DMS 273 (cell line): Measurements from ENCODE around the gene LMTK3.

Source experiments
- DNase-seq: peaks from one replicate; lab custom pipeline; 2025; ENCODE audit not compliant: unreplicated experiment; lab: John Stamatoyannopoulos, UW

The LMTK3 gene, protein sequence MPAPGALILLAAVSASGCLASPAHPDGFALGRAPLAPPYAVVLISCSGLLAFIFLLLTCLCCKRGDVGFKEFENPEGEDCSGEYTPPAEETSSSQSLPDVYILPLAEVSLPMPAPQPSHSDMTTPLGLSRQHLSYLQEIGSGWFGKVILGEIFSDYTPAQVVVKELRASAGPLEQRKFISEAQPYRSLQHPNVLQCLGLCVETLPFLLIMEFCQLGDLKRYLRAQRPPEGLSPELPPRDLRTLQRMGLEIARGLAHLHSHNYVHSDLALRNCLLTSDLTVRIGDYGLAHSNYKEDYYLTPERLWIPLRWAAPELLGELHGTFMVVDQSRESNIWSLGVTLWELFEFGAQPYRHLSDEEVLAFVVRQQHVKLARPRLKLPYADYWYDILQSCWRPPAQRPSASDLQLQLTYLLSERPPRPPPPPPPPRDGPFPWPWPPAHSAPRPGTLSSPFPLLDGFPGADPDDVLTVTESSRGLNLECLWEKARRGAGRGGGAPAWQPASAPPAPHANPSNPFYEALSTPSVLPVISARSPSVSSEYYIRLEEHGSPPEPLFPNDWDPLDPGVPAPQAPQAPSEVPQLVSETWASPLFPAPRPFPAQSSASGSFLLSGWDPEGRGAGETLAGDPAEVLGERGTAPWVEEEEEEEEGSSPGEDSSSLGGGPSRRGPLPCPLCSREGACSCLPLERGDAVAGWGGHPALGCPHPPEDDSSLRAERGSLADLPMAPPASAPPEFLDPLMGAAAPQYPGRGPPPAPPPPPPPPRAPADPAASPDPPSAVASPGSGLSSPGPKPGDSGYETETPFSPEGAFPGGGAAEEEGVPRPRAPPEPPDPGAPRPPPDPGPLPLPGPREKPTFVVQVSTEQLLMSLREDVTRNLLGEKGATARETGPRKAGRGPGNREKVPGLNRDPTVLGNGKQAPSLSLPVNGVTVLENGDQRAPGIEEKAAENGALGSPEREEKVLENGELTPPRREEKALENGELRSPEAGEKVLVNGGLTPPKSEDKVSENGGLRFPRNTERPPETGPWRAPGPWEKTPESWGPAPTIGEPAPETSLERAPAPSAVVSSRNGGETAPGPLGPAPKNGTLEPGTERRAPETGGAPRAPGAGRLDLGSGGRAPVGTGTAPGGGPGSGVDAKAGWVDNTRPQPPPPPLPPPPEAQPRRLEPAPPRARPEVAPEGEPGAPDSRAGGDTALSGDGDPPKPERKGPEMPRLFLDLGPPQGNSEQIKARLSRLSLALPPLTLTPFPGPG (N-terminal part only)

DNA sequence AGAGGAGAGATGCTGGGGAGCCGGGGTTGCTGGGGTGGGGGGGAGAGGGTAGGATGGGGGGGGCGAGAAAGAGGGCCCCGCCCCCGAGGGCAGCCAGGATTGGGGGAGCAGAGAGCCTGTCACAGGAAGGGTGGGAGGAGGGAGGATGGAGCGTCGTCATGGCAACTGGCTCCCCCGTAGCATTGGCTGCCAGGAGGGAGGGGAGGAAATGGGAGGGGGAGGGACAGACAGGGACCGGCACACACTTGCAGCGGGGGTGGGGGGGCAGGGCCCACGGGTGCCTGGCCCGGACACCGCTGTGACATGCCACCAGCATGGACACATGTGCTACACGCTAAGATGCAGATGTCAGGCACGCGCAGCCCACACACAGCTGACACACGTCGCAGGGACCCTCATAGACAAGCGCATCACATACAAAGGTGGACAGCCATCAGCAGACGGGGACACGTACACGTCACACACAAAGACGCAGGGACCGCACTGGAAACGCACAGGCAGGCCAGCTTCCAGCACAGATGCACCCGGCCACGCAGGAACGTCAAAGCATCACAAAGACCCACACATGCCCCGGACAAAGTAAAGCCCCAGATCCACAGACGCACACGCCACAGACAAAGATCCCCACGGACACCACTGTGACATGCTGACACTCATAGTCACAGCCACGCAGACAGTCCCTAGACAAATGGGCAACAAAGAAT lies at the start of gene LMTK3:
LMTK3 (minus strand) TSS at position 36 of the 704 bp plus-strand sequence. CDS start 259 bp downstream, outside the sequence.
- peak; percentile 90 for DNase-seq

- DNase-seq = no peak
Measured at GRCh38 chr19:48561412-48561811, 49.8 kb upstream of the LMTK3 start.

GRCh38 chr19:48560095-48560530 lies 48.5 kb upstream of the LMTK3 start:
- DNase-seq = peak; percentile 39

DNA sequence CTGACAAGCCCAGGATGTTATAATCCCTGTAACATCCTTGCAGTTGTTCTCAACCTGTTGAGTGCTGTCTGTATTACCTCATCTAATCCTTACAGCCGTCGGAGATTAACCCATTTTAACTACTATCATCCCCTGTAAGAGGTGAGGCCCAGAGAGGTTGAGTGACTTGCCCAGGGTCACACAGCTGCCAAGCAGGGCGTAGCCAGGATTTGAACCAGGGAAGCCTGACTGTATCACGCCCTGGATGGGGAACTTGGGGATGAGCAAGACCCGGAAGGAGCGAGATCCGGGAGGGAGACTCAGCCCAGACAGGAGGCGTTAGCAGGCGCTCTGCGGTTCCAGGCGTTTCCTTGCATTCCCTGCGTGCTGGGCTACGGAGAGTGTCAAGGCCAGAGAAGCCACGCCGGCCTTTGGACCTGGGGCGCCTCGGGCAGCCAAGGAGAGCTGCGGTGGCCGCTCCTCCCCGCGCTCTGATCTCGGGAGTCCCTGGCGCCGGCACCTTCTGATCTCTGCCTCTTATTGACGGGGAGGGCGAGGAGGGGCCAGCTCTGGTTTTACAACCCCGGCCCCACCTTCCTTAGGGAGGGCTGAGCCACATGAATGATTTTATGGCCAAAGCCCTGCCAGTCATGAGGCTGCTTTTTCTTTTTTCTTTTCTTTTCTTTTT lies 46.5 kb upstream of the LMTK3 start:
- no peak for DNase-seq

- DNase-seq = no peak
Measured at GRCh38 chr19:48556825-48557224, 45.2 kb upstream of the LMTK3 start.

DNA sequence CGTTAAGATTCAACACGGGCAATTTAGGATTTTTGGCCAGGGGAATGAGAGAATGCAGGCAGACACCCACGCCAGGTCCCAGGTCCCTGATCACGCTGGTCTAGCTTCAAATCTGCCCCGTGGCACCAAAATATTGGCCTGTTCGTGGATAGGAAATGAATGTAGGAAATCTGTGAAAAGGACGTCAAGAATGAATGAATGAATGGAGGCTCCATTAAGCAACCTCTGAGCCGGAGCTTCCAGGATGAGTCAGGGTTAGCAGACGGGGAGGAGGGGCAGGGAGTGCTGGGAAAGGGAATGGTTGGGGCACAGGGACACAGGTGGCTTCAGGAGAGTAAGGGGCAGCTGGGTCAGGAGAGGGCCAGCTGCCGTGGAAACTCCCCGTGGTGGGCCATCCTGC lies 44.5 kb upstream of the LMTK3 start:
- peak; percentile 70 for DNase-seq

DNA sequence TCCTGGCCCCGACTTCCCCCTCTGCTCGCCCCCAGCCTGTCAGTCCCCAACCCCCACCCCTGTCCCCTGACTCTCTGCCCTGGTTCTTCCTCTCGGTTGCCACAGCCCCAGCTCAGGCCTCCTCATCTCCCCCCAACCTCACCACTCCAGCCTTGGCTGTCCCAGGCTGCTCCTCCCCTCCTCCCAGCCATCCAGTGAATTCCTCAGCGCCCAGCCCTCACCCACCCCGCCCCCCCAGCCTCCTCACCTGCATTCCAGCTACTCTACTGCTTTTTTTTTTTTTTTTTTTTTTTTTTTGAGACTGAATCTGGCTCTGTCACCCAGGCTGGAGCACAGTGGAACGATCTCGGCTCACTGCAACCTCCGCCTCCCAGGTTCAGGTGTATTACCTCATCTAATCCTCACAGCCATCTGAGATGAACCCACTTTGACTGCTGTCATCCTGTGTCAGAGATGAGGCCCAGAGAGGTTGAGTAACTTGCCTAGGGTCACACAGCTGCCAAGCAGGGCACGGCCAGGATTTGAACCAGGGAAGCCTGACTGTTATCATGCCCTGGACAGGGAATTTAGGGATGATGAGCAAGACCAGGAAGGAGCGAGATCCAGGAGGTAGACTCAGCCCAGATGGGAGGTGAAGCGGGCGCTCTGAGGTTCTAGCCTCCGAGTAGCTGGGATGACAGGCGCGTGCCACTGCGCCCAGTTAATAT lies 42.9 kb upstream of the LMTK3 start:
- DNase-seq = no peak

GRCh38 chr19:48553676-48554384 lies 42.2 kb upstream of the LMTK3 start:
- no peak for DNase-seq

- no peak for DNase-seq
Measured at GRCh38 chr19:48552406-48553322, 41.0 kb upstream of the LMTK3 start.

DNA sequence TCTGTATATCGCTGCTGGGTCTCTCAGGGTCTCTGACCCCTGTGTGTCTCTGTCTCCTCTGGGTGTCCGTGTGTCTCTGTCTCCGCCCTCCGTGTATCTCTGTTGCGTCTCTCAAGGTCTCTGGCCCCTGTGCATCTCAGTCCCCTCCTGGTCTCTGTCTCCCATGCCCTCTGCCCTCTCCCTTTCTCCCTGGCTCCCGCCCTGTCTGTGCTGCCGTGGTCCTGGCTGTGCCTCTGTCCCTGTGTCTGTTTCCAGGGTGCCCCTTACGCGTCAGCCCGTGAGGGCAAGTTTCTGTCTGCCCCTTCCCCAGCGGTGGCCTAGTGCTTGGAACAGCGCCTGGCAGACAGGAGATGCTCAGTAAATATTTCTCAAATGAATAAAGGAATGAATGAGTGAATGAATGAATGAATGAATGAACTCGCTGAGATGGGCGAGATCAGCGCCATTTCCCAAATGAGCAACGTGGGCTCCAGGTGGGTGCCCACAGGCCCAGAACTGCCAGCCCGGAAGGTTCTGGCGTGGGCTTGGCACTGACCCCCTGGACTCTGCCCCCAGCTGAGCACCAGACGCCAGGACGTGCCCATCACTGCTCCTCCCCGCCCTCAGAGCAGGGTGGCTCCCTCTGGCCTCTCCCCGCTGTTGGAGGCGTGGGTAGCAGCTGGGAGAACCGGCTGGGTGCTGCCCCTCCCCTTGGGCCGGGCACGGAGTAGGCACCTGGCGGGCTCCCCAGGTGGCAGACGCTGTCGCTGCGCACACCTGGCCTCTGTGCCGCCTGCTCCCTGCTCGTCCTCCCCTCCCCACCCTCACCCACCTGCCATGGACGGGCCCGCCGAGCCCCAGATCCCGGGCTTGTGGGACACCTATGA lies 40.0 kb upstream of the LMTK3 start, which contains the start of gene SULT2B1:
SULT2B1 (plus strand) TSS at position 736 of the 866 bp plus-strand sequence; CDS start at position 817, 81 bp downstream.
- DNase-seq = peak; percentile 63

- no peak for DNase-seq
Measured at GRCh38 chr19:48549380-48549779, 37.7 kb upstream of the LMTK3 start.

DNA sequence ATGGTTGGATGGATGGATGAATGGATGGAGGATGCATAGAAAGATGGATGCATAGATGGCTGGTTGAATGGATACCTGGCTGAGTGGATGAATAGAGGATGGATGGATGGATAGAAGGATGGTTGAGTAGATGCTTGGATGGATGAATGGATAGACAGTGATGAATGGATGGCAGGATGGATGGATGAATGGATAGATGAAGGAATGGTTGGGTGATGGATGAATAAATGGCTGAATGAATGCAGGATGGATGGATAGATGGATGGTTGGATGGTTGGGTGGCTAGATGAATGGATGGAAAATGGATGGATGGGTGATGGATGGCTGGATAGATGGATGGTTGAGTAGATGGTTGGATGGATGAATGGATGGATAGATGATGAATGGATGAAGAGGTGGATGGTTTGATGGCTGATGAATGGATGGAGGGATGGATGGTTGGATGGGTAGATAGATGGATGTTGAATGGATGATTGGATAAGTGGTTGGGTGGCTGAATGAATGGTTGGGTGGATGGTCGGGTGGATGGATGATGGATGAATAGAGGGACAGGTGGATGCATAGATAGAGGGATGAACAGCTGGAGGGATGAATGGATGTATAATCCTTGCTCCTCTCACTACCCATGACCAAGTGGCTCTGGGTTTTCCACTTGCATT lies 36.7 kb upstream of the LMTK3 start:
- DNase-seq = no peak

DNA sequence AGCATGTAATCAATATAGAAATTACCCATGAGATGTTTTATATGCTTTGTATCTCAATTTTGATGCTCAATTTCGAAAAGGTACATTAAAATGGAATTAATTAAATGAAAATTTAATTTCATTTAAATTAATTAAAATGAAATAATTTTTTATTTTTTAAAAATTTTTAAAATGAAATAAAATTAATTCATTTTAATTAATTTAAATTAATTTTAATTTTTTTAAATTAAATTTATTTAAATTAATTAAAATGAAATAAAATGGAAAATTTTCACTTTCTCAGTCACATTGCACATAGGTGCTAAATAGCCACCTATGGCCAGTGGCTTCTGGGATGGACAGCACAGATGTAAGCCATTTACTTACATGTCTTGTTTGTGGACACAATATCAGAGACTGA lies 36.1 kb upstream of the LMTK3 start:
- no peak for DNase-seq

- DNase-seq = no peak
Measured at GRCh38 chr19:48544856-48545750, 33.5 kb upstream of the LMTK3 start.

DNA sequence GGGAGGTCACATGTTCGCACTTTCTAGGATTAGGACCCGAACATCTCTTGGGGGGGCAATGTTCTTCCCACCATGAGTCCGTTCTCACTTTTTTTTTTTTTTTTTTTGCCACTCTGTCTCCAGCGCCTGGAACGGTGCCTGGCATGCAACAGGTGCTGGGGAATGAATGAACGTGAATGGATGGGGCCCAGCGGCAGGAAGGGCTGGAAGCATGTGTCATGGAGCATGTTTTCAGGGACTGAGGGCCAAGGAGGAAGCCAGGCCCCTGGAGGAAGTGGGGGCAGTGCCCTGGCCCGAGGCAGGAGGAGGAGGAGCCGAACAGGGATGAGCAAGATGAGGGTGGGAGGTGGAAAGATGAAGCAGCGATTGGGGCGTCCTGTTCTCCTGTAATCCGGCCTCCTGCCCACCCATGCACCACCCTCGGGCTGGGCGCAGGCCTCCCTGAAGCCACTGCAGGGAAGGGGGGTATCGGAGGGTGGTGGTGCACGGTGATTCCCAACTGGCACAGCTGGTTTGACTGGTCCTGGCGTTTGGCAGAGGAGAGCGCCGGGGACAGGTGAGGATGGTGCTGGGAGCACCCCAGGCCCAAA lies 31.6 kb upstream of the LMTK3 start:
- peak; percentile 54 for DNase-seq
